HepG2 (cell line): ENCODE measurements around the gene GNG4.

Experiments
- FOXK2 ChIP-seq: fragments of 450-650 bp; IDR thresholded peaks from 2 replicates; pipeline ENCODE4 v1.6.1; 2016
- TF ChIP-seq, protein P1 (sequence below): sonication (generic); formaldehyde crosslinking; IDR thresholded peaks from 2 replicates; pipeline ENCODE4 v1.5.0; 2020; ENCODE audit warnings: mild to moderate bottlenecking, missing genetic modification reagents, moderate library complexity
- TF ChIP-seq, protein P2 (sequence below): IDR thresholded peaks from 2 replicates; pipeline ENCODE4 v1.6.1; 2016; ENCODE audit warnings: missing compliant biosample characterization, missing genetic modification reagents, borderline replicate concordance

GRCh38 chr1:235644693-235645305 is 4.8 kb downstream of the GNG4 start:
- TF ChIP-seq, protein P1, sequence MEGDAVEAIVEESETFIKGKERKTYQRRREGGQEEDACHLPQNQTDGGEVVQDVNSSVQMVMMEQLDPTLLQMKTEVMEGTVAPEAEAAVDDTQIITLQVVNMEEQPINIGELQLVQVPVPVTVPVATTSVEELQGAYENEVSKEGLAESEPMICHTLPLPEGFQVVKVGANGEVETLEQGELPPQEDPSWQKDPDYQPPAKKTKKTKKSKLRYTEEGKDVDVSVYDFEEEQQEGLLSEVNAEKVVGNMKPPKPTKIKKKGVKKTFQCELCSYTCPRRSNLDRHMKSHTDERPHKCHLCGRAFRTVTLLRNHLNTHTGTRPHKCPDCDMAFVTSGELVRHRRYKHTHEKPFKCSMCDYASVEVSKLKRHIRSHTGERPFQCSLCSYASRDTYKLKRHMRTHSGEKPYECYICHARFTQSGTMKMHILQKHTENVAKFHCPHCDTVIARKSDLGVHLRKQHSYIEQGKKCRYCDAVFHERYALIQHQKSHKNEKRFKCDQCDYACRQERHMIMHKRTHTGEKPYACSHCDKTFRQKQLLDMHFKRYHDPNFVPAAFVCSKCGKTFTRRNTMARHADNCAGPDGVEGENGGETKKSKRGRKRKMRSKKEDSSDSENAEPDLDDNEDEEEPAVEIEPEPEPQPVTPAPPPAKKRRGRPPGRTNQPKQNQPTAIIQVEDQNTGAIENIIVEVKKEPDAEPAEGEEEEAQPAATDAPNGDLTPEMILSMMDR (CRISPR knock-in tag) = no peak
- TF ChIP-seq FOXK2 = no peak
- TF ChIP-seq, protein P2, sequence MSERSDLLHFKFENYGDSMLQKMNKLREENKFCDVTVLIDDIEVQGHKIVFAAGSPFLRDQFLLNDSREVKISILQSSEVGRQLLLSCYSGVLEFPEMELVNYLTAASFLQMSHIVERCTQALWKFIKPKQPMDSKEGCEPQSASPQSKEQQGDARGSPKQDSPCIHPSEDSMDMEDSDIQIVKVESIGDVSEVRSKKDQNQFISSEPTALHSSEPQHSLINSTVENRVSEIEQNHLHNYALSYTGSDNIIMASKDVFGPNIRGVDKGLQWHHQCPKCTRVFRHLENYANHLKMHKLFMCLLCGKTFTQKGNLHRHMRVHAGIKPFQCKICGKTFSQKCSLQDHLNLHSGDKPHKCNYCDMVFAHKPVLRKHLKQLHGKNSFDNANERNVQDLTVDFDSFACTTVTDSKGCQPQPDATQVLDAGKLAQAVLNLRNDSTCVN (CRISPR knock-in tag) = no peak
